Activated CD8-positive, alpha-beta memory T cell treated with anti-CD3 and anti-CD28 coated beads, Interleukin-2, amount 50 U/mL, for 24 hours (primary cell): ENCODE data around the gene RNF8.

Source experiments
- DNase-seq: peaks from one replicate; pipeline ENCODE4 v3.0.0-alpha.2; 2020; ENCODE audit errors: extremely low read depth

Gene RNF8

DNA sequence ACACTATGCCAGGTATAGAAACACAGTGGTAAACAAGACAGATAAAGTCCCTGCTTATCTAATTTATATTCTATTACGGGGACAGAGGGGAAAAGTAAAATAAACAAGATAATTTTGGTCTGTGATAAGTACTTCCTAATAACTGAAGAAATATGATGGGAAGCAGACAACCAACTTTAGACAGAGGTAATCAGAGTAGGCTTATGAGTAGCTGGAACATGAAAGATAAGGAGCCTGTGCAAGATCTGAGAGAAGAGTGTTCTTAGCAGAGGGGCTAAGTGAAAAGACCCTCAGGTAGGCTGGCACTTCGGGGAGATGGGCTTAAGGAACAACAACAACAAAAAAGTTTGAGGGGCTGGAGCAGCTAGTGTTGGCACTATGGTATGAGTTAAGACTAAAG lies 4.1 kb downstream of the RNF8 start:
- no peak for DNase-seq

DNA sequence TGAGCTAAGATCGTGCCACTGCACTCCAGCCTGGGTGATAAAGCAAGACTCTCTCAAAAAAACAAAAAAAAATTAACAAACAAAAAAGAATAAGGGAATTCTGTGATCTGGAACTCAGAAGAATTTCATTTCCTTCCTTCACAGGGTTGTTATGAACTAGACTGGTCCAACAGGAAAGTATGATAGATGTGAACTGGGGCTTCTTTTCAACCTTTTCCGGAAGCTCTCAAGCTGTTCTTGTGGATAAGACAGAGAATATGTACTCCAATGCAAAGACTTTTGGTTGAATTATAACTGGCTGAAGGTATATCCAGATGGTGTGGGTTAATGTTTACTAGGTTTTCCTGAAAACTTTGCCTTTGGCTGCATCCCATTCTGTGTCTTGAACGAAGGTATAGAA lies 5.3 kb downstream of the RNF8 start:
- no peak for DNase-seq

DNA sequence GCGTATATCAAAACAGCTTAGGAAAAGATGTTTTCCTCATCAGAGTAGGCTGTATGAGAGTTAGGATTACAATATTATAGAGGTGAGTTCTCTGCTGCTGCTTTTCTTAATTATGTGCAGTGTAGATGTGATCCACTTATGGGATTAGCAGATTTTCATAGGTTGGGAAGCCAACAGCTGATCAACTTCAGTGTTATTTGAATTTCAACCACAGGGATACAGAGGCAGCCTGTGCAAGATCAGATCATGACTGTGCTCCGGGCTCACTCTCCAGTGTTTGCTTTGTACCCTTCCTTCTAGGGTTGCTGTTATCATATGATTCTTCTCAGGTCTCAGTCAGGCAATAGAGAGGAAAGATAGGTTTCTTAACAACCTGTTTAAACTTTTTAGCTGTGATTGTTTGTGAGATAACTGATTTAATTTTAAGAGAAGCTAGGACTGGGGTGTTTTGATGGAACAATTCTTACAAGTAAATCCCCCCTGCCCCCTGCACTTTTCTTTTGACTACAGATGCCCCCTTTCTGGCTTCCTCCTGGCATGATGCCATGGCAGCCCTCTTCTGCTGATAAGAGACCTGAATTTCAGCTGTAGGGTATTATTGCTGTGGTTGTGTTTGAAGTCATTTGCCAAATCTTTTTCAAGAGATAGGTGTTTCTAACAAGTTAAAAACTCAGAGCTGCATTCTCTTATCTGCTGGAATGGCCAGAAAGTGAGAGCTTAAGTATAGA lies 8.5 kb downstream of the RNF8 start:
- no peak for DNase-seq

DNA sequence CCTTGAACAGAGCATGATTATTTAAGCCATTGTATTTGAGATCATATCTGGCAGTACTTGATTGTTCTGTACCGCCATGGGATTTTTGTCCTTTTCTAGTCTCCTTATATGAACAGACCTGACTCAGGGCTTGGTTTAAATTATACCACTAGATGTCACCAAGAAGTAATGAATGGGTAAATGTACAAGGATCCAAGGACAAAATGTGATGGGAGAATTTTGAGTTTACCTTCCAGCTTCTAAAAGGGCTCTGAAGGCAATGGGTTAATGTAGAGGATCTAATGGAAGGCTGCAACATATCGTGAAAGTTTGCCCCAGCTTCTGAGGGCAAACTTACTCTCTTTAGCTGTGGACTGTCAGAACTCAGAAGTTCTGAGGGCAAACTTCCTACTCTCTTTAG lies 12.0 kb downstream of the RNF8 start:
- DNase-seq: no peak

DNA sequence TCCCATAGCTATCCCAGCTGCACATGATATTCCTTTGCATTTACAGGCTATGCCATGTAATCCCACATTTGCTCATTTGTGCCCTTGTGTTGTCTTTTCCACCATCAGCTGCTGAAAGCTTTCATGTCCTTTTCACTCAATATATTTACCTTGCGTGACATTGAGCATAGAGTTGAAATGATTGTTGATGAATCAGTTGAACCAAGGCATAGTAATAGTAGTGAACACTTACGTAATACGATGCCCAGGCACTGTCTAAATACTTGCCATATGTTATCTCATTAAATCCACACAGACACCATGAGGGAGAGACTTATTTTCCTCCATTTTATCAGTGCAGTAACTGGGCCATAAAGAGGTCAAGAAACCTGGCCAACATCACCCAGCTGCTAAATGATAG lies 13.1 kb downstream of the RNF8 start:
- no peak for DNase-seq

DNA sequence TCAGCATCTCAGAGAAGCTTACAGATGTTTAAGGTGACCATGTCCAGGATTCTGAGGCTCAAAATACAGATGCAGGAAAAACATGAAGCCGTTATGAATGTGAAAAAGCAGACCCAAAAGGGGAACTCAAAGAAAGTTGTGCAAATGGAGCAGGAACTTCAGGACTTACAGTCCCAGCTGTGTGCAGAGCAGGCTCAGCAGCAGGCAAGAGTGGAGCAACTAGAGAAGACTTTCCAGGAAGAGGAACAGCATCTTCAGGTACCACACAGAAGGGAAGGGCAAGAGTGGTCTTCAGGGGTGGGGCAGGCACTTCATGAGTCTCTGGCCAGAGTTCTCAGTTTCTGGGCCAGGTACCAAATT lies 15.2 kb downstream of the RNF8 start:
- DNase-seq: no peak

DNA sequence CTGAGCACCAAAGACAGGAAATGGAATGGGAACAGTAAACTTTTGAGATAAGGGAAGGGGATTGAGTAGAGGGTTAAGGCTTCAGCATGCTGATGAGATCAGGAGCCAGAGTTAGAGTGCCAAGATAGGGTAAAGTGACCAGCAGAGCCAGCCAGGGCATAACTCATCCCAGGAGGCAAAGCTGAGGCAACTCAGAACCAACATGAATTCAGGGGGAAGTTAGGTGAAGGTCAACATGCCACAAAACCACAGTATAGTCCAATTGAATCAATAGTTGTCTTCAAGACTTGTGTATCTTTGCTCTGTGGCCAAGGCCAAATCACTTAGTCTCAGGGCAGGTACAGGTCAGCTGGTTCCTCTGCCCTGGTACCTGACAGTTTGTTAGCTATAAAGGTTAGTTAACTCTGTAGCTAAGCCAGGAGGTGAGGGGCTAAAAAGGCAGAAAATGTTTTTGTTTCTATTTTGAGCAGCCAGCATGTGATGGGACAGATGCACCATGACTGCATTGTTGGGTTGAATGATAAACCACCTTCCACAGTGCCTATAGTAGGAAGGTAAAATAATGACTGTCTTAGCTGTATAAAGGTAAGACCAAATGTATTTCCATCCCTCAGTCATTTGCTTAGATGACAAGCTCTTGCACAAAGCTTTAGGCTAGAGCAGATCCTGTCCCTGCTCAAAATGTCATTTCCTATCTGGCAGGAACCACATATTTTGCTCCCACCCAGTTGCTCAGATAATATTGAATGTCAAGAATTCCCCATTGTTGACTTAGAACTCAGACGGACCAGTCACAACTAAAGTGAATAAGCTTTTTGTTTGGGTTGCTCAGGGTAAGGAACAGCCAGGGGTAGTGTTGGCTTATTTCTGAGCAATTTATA lies 15.8 kb downstream of the RNF8 start:
- no peak for DNase-seq

DNA sequence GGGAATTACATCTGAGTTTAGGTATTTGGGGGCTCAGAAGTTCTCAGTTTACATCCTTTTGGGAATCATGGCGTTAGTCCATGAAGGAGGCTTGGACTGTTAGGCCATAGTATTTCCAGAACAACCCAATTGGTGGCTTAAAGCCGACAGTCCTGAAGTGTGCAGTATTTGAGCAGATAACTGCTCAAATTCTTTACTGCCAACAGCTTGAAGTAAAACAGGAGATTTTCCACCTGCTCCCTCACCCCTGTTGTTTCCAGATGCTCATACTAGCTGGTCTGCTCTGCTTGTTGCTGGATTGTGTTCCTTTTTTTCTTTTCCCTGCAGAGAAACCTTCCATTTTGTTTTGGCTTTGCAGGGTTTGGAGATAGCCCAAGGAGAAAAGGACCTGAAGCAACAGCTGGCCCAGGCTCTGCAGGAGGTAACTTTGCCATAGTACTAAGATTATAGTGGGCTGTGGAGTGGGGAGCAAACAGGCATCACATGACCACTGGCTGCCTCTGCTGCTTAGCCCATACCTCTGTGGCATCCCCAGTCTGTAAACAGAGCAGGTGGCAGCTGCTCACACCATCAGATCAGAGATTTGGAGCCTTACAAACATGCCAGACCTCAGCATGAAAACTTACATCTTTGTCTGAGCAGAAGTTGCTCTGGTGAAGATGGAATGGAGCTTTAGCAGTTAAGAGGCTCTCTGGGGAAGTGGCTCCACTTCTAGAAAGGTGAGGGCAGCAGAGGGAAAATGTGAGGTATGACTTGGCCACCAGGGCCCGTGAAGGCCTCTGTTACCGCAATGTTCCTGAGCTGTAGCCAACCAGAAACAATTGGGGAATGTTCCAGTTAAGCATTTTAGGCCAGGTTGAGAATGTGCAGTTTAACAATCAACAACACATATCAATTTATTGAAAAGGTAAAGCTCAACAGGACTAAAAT lies 17.6 kb downstream of the RNF8 start:
- DNase-seq: no peak

DNA sequence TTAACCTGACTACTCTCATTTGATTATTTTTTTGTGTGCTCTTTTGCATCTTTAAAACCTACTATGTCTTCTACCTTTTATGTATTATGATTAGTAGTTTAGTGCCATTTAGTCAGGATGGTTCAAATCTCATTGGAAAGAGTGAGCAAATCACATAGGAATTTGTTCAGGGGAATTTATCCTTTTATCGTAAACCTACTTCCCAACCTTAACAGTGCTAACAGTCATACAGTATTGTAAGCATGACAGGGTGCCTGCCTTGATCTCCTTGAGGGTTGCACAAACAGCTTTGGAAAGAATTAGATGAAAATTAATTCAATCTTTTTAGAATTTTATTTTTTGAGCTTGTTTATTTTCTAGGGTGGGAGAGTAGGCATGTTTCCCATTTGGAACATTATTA lies 18.3 kb downstream of the RNF8 start:
- DNase-seq: no peak

DNA sequence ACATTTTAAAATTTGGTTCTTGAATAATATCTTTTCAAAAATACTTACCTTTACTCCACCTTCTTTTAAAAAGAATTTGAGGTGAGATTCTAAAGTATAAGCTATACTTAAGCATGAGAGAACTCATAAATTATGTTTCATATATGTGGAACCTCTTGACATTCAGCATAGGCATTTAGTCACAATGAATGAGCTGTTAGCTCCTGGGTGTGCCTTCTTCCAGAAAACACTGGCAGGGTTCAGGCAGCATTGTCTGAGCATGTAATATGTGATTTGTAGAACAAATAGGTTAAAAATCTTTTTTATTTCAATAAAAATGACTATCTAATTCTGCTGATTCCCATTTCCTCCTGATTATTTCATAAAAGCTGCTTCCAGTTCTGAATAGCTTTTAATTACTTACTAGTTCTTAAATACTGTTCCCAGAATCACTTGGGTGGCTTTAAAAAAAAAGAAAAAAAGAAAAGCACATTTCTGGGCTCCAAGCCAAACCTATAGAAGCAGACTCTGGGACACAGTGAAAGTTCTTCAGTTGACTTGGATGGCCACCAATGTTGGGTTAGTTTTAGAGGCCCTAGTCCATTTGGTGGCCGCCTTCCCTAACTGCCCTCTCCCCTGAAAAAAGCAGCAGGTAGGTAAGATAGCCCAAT lies 20.2 kb downstream of the RNF8 start:
- no peak for DNase-seq

DNA sequence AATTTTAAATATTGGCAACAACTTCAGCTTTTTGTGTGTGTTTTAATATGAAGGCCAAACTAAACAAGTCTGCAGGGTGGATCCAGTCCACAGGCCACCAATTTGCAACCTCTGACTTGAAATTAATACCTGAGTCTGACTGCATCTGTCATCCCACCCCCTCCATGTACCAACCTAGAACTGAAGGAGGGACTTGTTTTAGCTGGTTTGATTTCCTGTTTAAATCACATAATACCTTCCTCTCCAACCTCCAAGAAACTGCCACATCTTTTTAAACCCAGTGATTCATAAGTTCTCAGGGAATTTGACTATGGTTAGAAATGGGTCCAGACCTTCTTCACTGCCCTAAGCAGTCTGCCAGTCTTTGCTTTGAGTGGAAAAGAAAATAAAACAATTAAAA lies 21.6 kb downstream of the RNF8 start:
- DNase-seq: no peak

DNA sequence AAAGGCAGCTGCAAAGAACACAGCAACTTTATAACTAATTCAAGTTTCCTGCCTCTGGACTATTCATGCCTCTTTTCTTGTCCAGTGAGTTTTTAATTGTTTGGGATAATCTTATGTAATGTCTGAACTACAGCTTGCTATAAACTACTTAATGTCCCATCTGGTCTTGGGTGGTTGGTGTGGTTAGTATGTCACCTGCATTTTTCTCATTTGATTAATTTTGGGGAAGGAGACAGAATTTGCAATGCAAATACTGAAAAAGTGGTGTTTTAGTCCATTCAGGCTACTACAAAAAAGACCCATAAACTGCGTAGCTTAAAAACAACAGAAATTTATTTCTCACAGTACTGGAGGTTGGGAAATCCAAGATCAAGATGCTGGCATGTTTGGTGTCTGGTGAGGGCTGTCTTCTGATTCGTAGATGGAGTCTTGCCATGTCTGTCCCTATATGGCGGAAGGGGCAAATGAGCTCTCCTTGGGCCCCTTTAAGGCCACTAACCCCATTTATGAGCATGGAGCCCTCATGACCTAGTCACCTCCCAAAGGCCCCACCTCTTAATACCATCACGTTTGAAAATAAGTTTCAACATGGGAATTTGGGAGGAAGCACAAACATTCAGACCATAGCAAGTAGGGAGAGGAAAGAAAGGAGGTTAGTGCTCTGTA lies 22.4 kb downstream of the RNF8 start:
- DNase-seq: no peak

DNA sequence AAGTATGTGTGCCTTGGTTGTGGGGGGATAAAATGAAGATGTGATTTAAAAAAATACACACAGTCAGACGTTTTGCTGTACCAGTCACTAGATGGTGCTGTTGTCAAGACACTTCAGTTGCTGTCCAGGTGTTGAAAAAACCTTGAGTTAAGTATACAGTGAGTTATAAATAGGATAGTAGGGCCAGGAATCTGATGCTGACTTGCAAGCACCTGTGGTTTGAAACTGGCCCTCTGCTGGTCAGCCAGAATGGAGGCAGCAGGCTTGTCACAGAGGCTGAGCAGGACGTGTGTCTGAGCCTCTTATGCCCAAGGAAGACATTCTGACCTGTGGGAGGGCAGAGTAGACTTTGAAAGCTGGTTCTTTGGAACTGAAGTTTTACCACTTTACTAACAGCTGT lies 27.8 kb downstream of the RNF8 start:
- no peak for DNase-seq

DNA sequence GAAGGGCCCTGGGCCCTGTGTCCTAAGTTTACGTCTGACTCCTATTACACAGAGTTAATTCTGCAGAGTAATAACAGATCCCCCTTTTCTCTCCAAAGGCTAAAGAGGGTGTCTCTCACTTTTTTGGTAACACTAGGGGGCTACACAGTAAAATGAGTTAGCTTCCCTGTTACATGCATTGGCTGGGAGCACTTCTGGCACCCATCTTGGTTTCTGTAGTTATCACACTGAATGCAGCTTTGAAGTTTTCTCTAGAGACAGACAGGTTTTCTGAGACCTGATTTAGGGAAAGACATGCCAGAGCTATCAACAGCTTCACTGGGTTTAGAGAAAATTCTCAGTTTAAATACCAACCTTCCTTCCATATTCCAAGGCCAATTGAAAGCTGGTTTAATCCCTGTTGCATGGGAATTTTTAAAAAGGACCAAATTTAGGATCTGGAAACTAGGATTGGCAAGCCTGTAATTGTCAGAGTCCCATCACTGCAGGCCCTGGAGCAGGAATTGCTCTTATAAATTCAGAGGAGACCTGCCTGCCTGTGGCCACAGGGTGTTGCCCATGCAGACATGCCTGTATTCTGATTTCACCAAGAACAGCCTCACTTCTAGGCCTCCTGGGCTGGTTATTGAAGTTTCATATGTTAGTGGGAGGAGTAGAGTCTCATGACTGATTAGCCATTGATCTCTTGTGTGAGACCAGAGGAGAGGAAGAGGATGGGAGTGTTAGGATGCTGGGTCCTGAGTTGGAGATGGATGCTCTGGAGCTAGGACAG lies 29.4 kb downstream of the RNF8 start:
- no peak for DNase-seq

DNA sequence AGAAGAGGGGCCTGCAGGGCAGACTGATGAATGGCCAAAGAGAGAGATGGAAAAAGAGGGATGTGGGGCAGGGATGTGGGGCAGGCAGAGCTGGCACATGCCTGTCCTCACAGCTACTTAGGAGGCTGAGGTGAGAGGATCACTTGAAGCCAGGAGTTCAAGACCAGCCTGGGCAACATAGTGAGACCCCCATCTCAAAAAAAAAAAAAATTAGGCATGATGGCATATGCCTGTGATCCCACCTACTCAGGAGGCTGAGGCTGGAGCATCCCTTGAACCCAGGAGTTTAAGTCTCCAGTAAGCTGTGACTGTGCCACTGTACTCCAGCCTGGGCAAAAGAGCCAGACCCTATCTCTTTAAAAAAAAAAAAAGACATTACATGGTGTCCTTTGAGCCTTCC lies 34.8 kb downstream of the RNF8 start:
- no peak for DNase-seq

DNA sequence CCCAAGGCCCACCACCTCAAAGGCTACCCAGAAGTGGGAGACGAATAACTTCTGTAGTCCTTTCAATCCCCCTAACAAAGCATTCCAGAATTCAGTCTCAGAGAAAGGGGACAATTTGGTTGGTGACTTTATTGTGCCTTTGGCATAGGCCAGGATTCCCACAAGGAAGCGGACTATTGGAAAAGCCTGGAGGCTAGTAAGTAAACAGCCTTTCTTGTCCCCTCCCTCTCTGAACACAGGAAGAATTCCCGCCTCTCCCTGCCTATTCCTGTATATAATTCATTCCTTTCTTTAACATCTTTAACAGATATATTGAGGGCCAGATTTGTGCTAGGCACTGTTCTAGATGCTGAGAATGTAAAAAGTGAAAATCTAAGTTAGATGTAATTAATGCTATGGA lies 36.1 kb downstream of the RNF8 start:
- no peak for DNase-seq

DNA sequence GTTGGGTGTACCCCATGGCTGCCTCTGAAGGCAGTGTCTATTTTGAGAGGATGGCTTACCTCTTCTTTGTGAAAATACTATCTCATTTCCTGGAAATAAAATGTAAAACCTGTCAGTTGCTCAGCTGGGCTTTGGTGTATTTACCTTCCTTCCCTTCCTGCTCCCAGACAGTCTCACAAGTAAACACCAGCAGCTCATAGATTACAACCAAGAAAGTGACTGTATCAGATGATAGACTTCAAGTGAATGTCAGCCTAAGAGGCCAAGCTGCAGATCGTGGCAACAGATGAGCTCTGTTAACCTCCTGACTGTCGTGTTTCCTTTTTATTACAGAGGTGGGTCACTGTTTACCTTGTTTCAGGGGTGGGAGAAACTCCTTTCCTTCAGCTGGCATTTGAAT lies 37.3 kb downstream of the RNF8 start:
- DNase-seq: no peak

DNA sequence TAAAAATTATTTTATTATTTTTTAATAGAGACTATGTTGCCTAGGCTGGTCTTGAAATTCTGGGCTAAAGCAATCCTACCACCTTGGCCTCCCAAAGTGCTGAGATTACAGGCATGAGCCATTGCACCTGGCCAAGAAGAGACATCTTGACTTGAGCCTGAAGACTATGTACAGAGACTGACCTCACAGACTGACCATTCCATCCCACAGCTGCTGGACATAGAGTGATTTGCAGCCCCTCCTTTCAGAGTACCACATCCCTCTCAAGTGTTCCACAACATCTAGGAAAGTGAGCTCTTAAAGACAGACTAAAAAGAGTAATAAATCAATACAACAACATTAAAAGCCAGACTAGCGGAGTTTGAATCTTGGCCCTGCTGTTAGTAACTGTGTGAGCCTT lies 39.0 kb downstream of the RNF8 start:
- DNase-seq: no peak

DNA sequence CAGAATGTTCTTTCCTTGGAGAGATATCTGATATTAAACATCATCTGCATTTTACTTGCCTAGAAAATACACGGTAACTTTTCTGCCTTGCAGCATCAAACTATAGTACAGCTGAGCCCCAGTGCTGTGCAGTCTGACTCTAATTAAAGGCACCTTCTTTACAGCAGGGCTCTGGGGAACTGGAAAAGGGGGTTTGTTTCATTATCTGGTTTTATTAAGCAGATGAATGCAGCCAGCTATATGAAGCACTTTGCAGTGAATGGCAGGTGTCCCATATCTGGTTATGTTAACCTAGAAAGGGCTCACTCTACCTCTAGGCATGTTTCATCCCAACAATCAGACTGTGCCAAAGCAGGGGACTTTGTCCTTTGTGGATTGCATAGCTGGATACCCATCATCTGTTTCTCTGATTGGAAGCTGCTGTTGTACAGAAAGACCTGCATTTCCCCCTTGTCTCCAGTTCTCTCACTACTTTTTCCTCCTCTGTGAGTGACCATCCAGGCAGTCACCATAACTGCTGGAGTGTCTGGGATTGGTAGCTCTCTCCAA lies 39.7 kb downstream of the RNF8 start:
- DNase-seq: no peak

DNA sequence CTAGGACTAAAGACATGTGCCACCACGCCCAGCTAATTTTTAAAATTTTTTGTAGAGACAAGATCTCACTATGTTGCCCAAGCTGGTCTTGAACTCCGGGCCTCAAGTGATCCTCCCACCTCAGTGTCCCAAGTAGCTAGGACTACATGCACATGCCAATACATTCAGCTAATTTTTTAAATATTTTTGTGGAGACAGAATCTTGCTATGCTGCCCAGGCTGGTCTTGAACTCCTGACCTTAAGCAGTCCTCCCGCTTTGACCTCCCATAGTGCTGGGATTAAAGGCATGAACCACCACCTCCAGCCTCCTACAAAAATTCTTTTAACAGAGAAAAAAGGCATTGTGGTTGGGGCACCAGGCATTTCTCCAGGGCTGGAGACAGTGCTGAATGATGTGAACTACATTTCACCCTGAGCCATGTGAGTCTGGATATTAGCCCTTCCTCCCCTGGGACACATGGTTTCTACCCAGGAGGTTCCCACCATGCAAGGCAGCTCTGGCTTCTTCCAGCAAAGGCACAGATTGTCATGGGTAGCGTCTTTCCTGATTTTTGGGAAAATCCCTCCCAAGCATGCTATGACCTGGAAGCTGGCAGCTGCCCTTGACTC lies 42.9 kb downstream of the RNF8 start:
- DNase-seq: no peak
